OCI-LY7 (cell line): ENCODE results near the gene C9orf152. TPM values are rescaled to one million over a fixed set of nuclear protein-coding genes. Genes with fewer than 3 reads are reported as not detected.

Experiments
- BruUV-seq: library from RNA; stranded (reverse); fragments of 400-500 nt; replicated peaks from 2 replicates; lab custom pipeline; 2021; lab: Mats Ljungman, UMichigan
- CTCF ChIA-PET: fragments of 300-600 bp; sonication (Branson Sonifier 250); formaldehyde crosslinking; loops from one replicate; lab custom pipeline; 2022; ENCODE audit warnings: antibody characterized with exemption; ENCODE audit not compliant: unreplicated experiment; lab: Charles Lee
- POLR2A ChIA-PET: fragments of 300-600 bp; sonication (Branson Sonifier 250); formaldehyde crosslinking; loops from one replicate; lab custom pipeline; 2022; ENCODE audit warnings: antibody characterized with exemption; lab: Charles Lee
- DNase-seq: peaks from one replicate; pipeline ENCODE4 v3.0.0-alpha.2; 2015; ENCODE audit warnings: low spot score
- H2AFZ ChIP-seq: fragments of 200-600 bp; sonication (generic), shearing (Covaris generic); 2 replicates; pipeline ENCODE4 v1.6.1; 2014; ENCODE audit warnings: mild to moderate bottlenecking, antibody characterized with exemption, low read length, moderate library complexity
- H3K27ac ChIP-seq: fragments of 200-600 bp; sonication (generic); 2 replicates; pipeline ENCODE4 v1.5.1; 2014; ENCODE audit warnings: mixed run types, low read depth, mild to moderate bottlenecking, moderate library complexity, low read length, inconsistent platforms; ENCODE audit not compliant: poor library complexity, severe bottlenecking
- H3K36me3 ChIP-seq: fragments of 200-600 bp; sonication (generic); 2 replicates; pipeline ENCODE4 v1.6.1; 2014; ENCODE audit warnings: mild to moderate bottlenecking, antibody characterized with exemption, low read length, moderate library complexity, mixed read lengths; ENCODE audit not compliant: insufficient read depth
- H3K4me1 ChIP-seq: fragments of 200-600 bp; sonication (generic); 2 replicates; pipeline ENCODE4 v1.5.1; 2014; ENCODE audit warnings: mild to moderate bottlenecking, low read length; ENCODE audit not compliant: insufficient read depth, poor library complexity, severe bottlenecking
- H3K4me2 ChIP-seq: fragments of 200-600 bp; sonication (generic); 2 replicates; pipeline ENCODE4 v1.6.1; 2014; ENCODE audit warnings: mild to moderate bottlenecking, low read length
- H3K4me3 ChIP-seq: fragments of 200-600 bp; sonication (generic); 2 replicates; pipeline ENCODE4 v1.5.1; 2014; ENCODE audit warnings: mild to moderate bottlenecking, low read depth, low read length; ENCODE audit not compliant: poor library complexity, severe bottlenecking
- H3K79me2 ChIP-seq: fragments of 200-600 bp; sonication (generic); 2 replicates; pipeline ENCODE4 v1.6.1; 2016; ENCODE audit warnings: low read depth, mild to moderate bottlenecking, low read length, moderate library complexity, mixed read lengths; ENCODE audit not compliant: insufficient read depth
- H3K9me2 ChIP-seq: fragments of 200-600 bp; sonication (generic); 2 replicates; pipeline ENCODE4 v1.6.1; 2016; ENCODE audit warnings: mild to moderate bottlenecking, low read length, mixed read lengths; ENCODE audit not compliant: insufficient read depth
- H3K9me3 ChIP-seq: fragments of 200-600 bp; sonication (generic); 2 replicates; pipeline ENCODE4 v1.6.1; 2014; ENCODE audit warnings: mild to moderate bottlenecking, mixed run types, low read length, mixed read lengths
- H4K20me1 ChIP-seq: fragments of 200-600 bp; sonication (generic); 2 replicates; pipeline ENCODE4 v1.6.1; 2014; ENCODE audit warnings: mild to moderate bottlenecking, antibody characterized with exemption, low read length, moderate library complexity, mixed read lengths; ENCODE audit not compliant: insufficient read depth
- CTCF ChIP-seq: fragments of 200-600 bp; sonication (generic); conservative IDR thresholded peaks from 2 replicates; pipeline ENCODE4 v1.5.1; 2014; ENCODE audit warnings: mild to moderate bottlenecking, antibody characterized with exemption, low read length, moderate library complexity, mixed read lengths
- EZH2phosphoT487 ChIP-seq: fragments of 200-600 bp; sonication (generic); IDR thresholded peaks from 2 replicates; pipeline ENCODE4 v1.6.1; 2018; ENCODE audit warnings: low read depth, borderline replicate concordance, mild to moderate bottlenecking, mixed run types, antibody characterized with exemption, low read length, moderate library complexity, mixed read lengths
- intact Hi-C: fragments of 100-400 bp; cut with micrococcal nuclease; formaldehyde crosslinking; loops from one replicate; pipeline ENCODE4 v1.10.0; 2022; ENCODE audit not compliant: unreplicated experiment
- total RNA-seq, 2 experiments: library from RNA; depleted of rRNA in 1 of 2; stranded (reverse); fragments of >200 nt in 1 of 2; shearing (Covaris generic) in 1 of 2; gene quantifications; 2 replicates each; pipeline ENCODE4 v1.2.3, GENCODE V29; 2014 to 2022

C9orf152 gene
- total RNA-seq, 2 experiments from 2014 or later: not detected

DNA sequence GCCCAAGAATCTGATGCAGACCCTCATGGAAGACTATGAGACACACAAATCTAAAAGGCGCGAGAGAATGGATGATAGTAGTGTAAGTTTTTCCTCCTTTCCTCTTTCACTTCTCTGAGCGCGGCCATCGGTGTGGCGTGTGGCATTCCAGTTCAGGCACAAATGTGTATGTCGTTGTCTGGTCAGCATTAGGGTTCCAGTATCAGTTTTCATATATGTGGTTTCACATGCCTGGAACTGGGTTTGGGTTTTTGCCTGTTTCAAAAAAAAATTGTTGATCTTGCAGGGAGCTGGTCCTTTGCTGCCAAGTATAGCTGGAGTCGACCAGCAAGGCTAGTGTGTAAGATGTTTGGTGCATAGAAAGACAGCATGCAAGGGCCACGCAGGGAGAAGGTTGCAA lies 51.5 kb downstream of the C9orf152 start:
- no peak for DNase-seq
- Histone ChIP-seq H3K36me3 (peaks cover 99% of the 10 kb centered on the region), H3K4me1 (peaks cover 77% of the 10 kb centered on the region), H3K27ac (peak overlapping the region; percentile 61), H3K4me2 (peak overlapping the region; percentile 74), H3K9me2 (no peaks in the 10 kb centered on the region), H3K9me3 (no peaks in the 10 kb centered on the region), H2AFZ (no peak overlapping the region), H4K20me1 (peaks cover 32% of the 10 kb centered on the region), H3K4me3 (peak overlapping the region; percentile 16), H3K79me2 (peaks cover 100% of the 10 kb centered on the region)
- no peak for TF ChIP-seq EZH2phosphoT487
- no peak for TF ChIP-seq CTCF
- no TSS peak for BruUV-seq
- ChIA-PET POLR2A (interaction anchor here (1.2 to 2.1 kb wide), 5 partner anchors 8 to 27 kb away, joined by 3 to 11 read pairs (median 4); no protein-coding TSS in a partner anchor), CTCF (interaction anchor here (0.5 to 0.9 kb wide), 2 partner anchors 57 to 253 kb away, joined by 3 to 4 read pairs; no protein-coding TSS in a partner anchor)
- intact Hi-C loops: no loop called here

- H3K36me3 ChIP-seq: peaks cover 99% of the 10 kb centered on the region
- no peak overlapping the region for H2AFZ ChIP-seq
- intact Hi-C loops: no loop called here
- TF ChIP-seq CTCF (no peak), EZH2phosphoT487 (no peak)
- BruUV-seq: no TSS peak
- H3K4me1 ChIP-seq: peaks cover 78% of the 10 kb centered on the region
- ChIA-PET POLR2A (interaction anchor here (1.4 kb wide), 1 partner anchor 13 kb away, joined by 4 read pairs; no protein-coding TSS in a partner anchor), CTCF (no interaction called here)
- H4K20me1 ChIP-seq: peaks cover 32% of the 10 kb centered on the region
- no peak for DNase-seq
- peak overlapping the region; percentile 16 for H3K4me3 ChIP-seq
- H3K9me3 ChIP-seq: no peaks in the 10 kb centered on the region
- H3K27ac ChIP-seq: peak overlapping the region; percentile 61
- peak overlapping the region; percentile 74 for H3K4me2 ChIP-seq
- peaks cover 100% of the 10 kb centered on the region for H3K79me2 ChIP-seq
- H3K9me2 ChIP-seq: no peaks in the 10 kb centered on the region
Measured at GRCh38 chr9:110155751-110156150, 52.2 kb downstream of the C9orf152 start.

DNA sequence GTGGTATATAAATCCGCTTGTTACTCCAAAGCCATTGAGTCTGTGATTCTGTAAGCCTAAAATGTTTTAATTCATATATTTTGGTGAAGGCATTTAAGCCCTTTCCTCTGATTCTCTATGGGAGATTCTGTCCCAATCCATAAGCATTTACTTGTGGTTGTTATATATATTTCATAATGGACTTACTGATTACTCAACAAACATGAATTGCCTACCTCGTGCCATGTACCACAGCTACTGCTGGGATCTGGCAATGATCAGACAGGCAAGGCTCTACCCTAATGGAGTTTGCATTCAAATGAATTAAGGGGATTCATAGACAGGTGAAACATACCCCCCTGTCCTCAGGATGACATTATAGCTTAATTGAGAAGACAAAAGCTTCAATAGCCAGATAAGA lies 54.5 kb downstream of the C9orf152 start:
- no TSS peak for BruUV-seq
- intact Hi-C loops: loop anchor here (1.0 to 2.0 kb wide), 2 partner anchors 95 to 246 kb away; no protein-coding TSS in a partner anchor
- CTCF ChIA-PET: interaction anchor here (1.1 to 1.5 kb wide), 3 partner anchors 9 to 250 kb away, joined by 3 to 5 read pairs (median 3); no protein-coding TSS in a partner anchor
- Histone ChIP-seq H2AFZ (no peak overlapping the region), H3K9me3 (no peaks in the 10 kb centered on the region; the same call in 1 of the 2 replicates), H4K20me1 (peaks cover 32% of the 10 kb centered on the region), H3K4me1 (peaks cover 82% of the 10 kb centered on the region), H3K4me3 (peak overlapping the region; percentile 79), H3K4me2 (peak overlapping the region; percentile 74), H3K9me2 (no peaks in the 10 kb centered on the region), H3K27ac (peak overlapping the region; percentile 97), H3K79me2 (peaks cover 100% of the 10 kb centered on the region), H3K36me3 (peaks cover 97% of the 10 kb centered on the region)
- POLR2A ChIA-PET: interaction anchor here (0.5 to 8.6 kb wide), 4 partner anchors 9 to 246 kb away, joined by 3 to 215 read pairs (median 4); no protein-coding TSS in a partner anchor
- DNase-seq: no peak
- no peak for TF ChIP-seq CTCF
- TF ChIP-seq EZH2phosphoT487: no peak
